Measurements from ENCODE around the gene TEPSIN. TPM values are rescaled to one million over a fixed set of nuclear protein-coding genes. Genes with fewer than 3 reads are reported as not detected.

Gene TEPSIN
- total RNA-seq, 1 donor from 2014 or later, result 50.1 TPM

DNA sequence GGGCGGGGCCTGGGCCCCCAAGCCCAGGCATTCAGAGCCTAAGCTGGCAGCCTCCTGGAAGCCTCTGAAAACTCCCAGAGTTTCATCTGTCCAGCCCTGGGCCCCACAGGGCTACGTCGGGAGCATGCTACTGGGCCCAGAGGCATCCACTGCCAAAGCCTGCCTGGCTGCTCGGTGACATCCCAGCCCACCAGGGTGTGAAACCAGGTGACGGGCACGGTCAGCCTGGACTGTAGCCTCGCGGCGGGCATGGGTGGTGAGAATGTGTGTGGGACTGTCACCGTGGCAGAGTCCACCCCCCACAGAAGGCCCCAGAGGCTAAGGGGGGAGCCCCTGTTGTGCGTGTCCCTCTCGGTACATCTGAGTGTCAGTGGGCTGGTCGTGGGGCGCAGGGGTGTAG lies 47.2 kb downstream of the TEPSIN start:
- no peaks in the 10 kb centered on the region for H3K36me3 Mint-ChIP-seq
- H3K4me1 Mint-ChIP-seq (ENCODE audit: unreplicated experiment), result no peaks in the 10 kb centered on the region
- H3K9me3 Mint-ChIP-seq, result no peaks in the 10 kb centered on the region
- H3K4me3 Mint-ChIP-seq, result no peak overlapping the region
- no peak overlapping the region for H3K27ac Mint-ChIP-seq
- no peak for TF ChIP-seq CTCF (conservative IDR thresholded peaks at IDR 0.05)
- no peaks in the 10 kb centered on the region for H3K27me3 Mint-ChIP-seq
- DNase-seq (ENCODE audit: extremely low spot score, unreplicated experiment), result no peak

DNA sequence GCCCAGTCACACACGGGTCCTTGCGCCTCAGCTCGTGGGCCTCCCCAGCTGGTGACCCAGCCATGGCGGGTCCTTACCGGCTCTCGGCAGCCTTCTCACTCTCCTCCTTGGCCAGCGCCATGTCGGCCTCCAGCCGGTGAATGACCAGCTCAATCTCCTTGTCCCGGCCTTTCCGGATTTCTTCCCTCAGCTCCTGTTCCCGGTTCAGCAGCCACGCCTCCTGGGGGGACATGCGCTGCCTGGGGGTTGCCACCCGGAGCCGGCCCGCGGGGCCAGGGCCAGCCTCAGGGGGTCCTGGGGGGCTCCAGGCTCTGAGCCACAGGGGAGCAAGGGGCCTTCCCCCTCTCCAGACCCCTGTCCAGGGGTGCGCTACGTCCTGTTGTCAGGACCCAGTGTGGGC lies 47.7 kb downstream of the TEPSIN start:
- Mint-ChIP-seq H3K4me3 (no peak overlapping the region), H3K27me3 (no peaks in the 10 kb centered on the region), H3K36me3 (no peaks in the 10 kb centered on the region), H3K27ac (no peak overlapping the region), H3K9me3 (no peaks in the 10 kb centered on the region), H3K4me1 (ENCODE audit: unreplicated experiment) (no peaks in the 10 kb centered on the region)
- DNase-seq (ENCODE audit: extremely low spot score, unreplicated experiment), result no peak
- no peak for TF ChIP-seq CTCF (conservative IDR thresholded peaks at IDR 0.05)

DNA sequence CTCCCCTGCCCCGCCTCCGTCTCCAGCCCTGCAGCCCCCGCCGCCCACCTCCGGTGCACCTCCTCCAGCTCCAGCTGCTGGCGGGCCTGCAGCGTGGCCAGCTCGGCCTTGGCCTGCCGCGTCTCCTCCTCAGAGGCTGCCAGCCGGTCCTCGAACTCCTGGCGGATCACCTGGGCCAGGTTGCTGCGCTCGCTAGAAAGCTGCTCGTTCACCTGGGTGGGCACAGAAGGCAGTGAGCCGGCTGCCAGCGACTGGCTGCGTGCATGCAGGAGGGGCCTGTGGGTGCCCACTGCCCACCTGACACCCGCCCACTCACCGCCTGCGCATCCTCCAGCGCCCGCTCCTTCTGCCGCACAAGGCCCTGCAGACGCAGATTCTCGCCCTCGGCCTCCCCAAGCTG lies 48.3 kb downstream of the TEPSIN start:
- H3K4me3 Mint-ChIP-seq, result no peak overlapping the region
- TF ChIP-seq CTCF (conservative IDR thresholded peaks at IDR 0.05), result no peak
- H3K9me3 Mint-ChIP-seq, result no peaks in the 10 kb centered on the region
- no peak overlapping the region for H3K27ac Mint-ChIP-seq
- H3K36me3 Mint-ChIP-seq, result no peaks in the 10 kb centered on the region
- H3K4me1 Mint-ChIP-seq (ENCODE audit: unreplicated experiment), result no peaks in the 10 kb centered on the region
- DNase-seq (ENCODE audit: extremely low spot score, unreplicated experiment), result no peak
- no peaks in the 10 kb centered on the region for H3K27me3 Mint-ChIP-seq

GRCh38 chr17:81189670-81190530 lies 49.0 kb downstream of the TEPSIN start:
- Mint-ChIP-seq H3K4me3 (no peak overlapping the region), H3K27ac (no peak overlapping the region), H3K27me3 (no peaks in the 10 kb centered on the region), H3K4me1 (ENCODE audit: unreplicated experiment) (no peaks in the 10 kb centered on the region), H3K36me3 (no peaks in the 10 kb centered on the region), H3K9me3 (no peaks in the 10 kb centered on the region)
- DNase-seq (ENCODE audit: extremely low spot score, unreplicated experiment), result no peak
- peak; percentile 36 for TF ChIP-seq CTCF (conservative IDR thresholded peaks at IDR 0.05)

- DNase-seq (ENCODE audit: extremely low spot score, unreplicated experiment), result no peak
- no peak for TF ChIP-seq CTCF (conservative IDR thresholded peaks at IDR 0.05)
These were observed 49.8 kb downstream of the TEPSIN start for GRCh38 chr17:81189016-81189415.

More at GRCh38 chr17:81189016-81189415, 49.8 kb downstream of the TEPSIN start:
- no peak overlapping the region for H3K27ac Mint-ChIP-seq
- no peaks in the 10 kb centered on the region for H3K27me3 Mint-ChIP-seq
- H3K36me3 Mint-ChIP-seq, result no peaks in the 10 kb centered on the region
- H3K4me3 Mint-ChIP-seq, result no peak overlapping the region
- no peaks in the 10 kb centered on the region for H3K9me3 Mint-ChIP-seq
- no peaks in the 10 kb centered on the region for H3K4me1 Mint-ChIP-seq (ENCODE audit: unreplicated experiment)
